ENCODE results near the gene MYBPC2. TPM values are rescaled to one million over a fixed set of nuclear protein-coding genes. Genes with fewer than 3 reads are reported as not detected.

MYBPC2 gene
- total and polyA plus RNA-seq, 9 of the 15 experiments (the other 6 are each of a cell fraction or from before 2014, with no cell fraction given), result 0.01 to 0.14 (median 0.04) TPM; not detected in 6

- TF ChIP-seq HDGF (IDR thresholded peaks at IDR 0.05) (no peak), CC2D1A (IDR thresholded peaks at IDR 0.05) (no peak), HMGN3 (IDR thresholded peaks at IDR 0.05; ENCODE audit: borderline replicate concordance, extremely low read depth, insufficient read length, low read depth, low read length) (peak; percentile 66), BRF2 (IDR thresholded peaks at IDR 0.05; ENCODE audit: borderline replicate concordance, insufficient read depth, insufficient read length) (no peak), NFE2L1 (tag; IDR thresholded peaks at IDR 0.05; ENCODE audit: borderline replicate concordance, low read depth) (no peak), HDAC2 (IDR thresholded peaks at IDR 0.05) (0 out of 2 replicates have a peak, but pooled peaks have one; percentile 8), ZBTB43 (CRISPR knock-in tag; IDR thresholded peaks at IDR 0.05) (no peak), SMAD3 (CRISPR knock-in tag; conservative IDR thresholded peaks at IDR 0.05) (no peak), MNT (conservative IDR thresholded peaks at IDR 0.05) (peak in 1 of 2 experiments; percentile 68; a peak in 3 of 4 replicates), GMEB1 (CRISPR knock-in tag; IDR thresholded peaks at IDR 0.05) (peak; percentile 56; the same call in 1 of the 2 replicates), KDM1A (IDR thresholded peaks at IDR 0.05) (peak; percentile 87 to 95), GTF3C2 (IDR thresholded peaks at IDR 0.05; ENCODE audit: borderline replicate concordance, extremely low read depth, insufficient read length) (no peak), ZNF778 (CRISPR knock-in tag; IDR thresholded peaks at IDR 0.05) (no peak), U2AF2 (optimal IDR thresholded peaks at IDR 0.05; ENCODE audit: low read depth, low read length) (no peak), MAFK (IDR thresholded peaks at IDR 0.05; ENCODE audit: low read length) (peak; percentile 23; the same call in 1 of the 2 replicates), ZNF347 (CRISPR knock-in tag; IDR thresholded peaks at IDR 0.05; ENCODE audit: low read depth) (no peak), ATF2 (CRISPR knock-in tag; IDR thresholded peaks at IDR 0.05) (peak; percentile 93; the same call in 1 of the 2 replicates)
Observed at GRCh38 chr19:50476224-50476906, 43.7 kb downstream of the MYBPC2 start, which contains the start of the genes EMC10 and GARIN5A (continued).

All from K562 (cell line).